ENCODE results near the gene LCN12.

The LCN12 gene

DNA sequence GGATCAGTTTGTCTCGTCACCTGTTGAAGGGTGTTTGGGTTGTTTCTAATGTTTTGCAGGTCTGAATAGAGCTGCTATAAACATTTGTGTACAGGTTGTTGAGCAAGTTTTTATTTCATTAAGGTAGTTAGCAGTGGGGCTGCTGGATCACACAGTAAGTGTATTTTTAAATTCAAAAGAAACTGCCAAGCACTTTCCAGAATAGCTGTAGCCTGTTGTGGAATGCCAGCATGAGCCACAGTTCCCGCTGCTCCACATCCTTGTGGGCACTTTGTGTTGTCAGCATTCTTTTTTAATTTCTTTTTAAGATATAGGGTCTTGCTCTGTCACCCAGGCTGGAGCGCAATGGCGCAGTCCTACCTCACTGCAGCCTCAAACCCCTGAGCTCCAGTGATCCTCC lies 22.1 kb upstream of the LCN12 start:
- no peak for TF ChIP-seq EZH2phosphoT487 (conservative IDR thresholded peaks at IDR 0.05; ENCODE audit: low read length)
- TF ChIP-seq, protein P1, sequence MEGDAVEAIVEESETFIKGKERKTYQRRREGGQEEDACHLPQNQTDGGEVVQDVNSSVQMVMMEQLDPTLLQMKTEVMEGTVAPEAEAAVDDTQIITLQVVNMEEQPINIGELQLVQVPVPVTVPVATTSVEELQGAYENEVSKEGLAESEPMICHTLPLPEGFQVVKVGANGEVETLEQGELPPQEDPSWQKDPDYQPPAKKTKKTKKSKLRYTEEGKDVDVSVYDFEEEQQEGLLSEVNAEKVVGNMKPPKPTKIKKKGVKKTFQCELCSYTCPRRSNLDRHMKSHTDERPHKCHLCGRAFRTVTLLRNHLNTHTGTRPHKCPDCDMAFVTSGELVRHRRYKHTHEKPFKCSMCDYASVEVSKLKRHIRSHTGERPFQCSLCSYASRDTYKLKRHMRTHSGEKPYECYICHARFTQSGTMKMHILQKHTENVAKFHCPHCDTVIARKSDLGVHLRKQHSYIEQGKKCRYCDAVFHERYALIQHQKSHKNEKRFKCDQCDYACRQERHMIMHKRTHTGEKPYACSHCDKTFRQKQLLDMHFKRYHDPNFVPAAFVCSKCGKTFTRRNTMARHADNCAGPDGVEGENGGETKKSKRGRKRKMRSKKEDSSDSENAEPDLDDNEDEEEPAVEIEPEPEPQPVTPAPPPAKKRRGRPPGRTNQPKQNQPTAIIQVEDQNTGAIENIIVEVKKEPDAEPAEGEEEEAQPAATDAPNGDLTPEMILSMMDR (IDR thresholded peaks at IDR 0.05; ENCODE audit: insufficient read depth, low read length, poor library complexity, severe bottlenecking): no peak
- Histone ChIP-seq H3K9ac (ENCODE audit: low read length) (no peak overlapping the region), H3K9me3 (ENCODE audit: insufficient read depth, low read length) (no peaks in the 10 kb centered on the region), H3K9me2 (replicated peaks; ENCODE audit: insufficient read depth, low read length) (no peaks in the 10 kb centered on the region), H3K79me2 (ENCODE audit: insufficient read depth, low read length) (no peaks in the 10 kb centered on the region), H3K27me3 (ENCODE audit: low read length) (no peaks in the 10 kb centered on the region), H3K4me3 (ENCODE audit: insufficient read depth, low read length, poor library complexity, severe bottlenecking) (no peak overlapping the region), H3K4me2 (ENCODE audit: low read depth, low read length, poor library complexity, severe bottlenecking) (no peak overlapping the region), H4K20me1 (ENCODE audit: low read depth, low read length) (no peaks in the 10 kb centered on the region), H3K36me3 (ENCODE audit: low read length) (no peaks in the 10 kb centered on the region), H3K27ac (ENCODE audit: low read depth, low read length) (no peak overlapping the region), H2AFZ (ENCODE audit: low read depth, low read length, severe bottlenecking) (no peak overlapping the region), H3F3A (ENCODE audit: insufficient read depth) (0 out of 2 replicates have a peak, but pooled peaks cover 4% of the 10 kb centered on the region)

DNA sequence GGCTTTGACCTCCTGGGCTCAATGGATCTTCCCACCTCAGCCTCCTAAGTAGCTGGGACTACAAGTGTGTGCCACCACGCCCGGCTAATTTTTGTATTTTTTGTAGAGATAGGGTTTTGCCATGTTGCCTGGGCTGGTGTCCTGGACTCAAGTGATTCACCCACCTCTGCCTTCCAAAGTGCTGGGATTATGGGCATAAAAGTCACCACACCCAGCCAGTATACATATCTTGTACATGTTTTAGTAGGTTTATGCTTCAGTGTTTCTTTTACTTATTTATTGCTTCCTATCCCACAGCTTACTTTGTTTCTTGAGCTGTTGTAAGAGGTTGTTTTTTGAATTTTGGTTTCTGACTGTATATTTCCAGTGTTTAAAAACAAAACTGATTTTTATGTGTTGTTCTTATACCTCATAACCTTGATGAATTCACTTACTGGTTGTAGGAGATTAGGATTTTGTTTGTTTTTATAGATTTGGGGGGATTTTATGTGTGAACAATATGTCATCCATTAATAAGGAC lies 20.4 kb upstream of the LCN12 start:
- no peak overlapping the region for H3K9ac ChIP-seq (ENCODE audit: low read length)
- TF ChIP-seq, protein P1 (IDR thresholded peaks at IDR 0.05; ENCODE audit: insufficient read depth, low read length, poor library complexity, severe bottlenecking): no peak
- TF ChIP-seq EZH2phosphoT487 (conservative IDR thresholded peaks at IDR 0.05; ENCODE audit: low read length): no peak
- H2AFZ ChIP-seq (ENCODE audit: low read depth, low read length, severe bottlenecking): no peak overlapping the region
- H3K9me3 ChIP-seq (ENCODE audit: insufficient read depth, low read length): no peaks in the 10 kb centered on the region
- no peak overlapping the region for H3K4me2 ChIP-seq (ENCODE audit: low read depth, low read length, poor library complexity, severe bottlenecking)
- peaks cover 13% of the 10 kb centered on the region; the same call in 1 of the 2 replicates for H3F3A ChIP-seq (ENCODE audit: insufficient read depth)
- H3K36me3 ChIP-seq (ENCODE audit: low read length): no peaks in the 10 kb centered on the region
- no peaks in the 10 kb centered on the region for H4K20me1 ChIP-seq (ENCODE audit: low read depth, low read length)
- no peaks in the 10 kb centered on the region for H3K27me3 ChIP-seq (ENCODE audit: low read length)
- H3K79me2 ChIP-seq (ENCODE audit: insufficient read depth, low read length): no peaks in the 10 kb centered on the region
- H3K4me3 ChIP-seq (ENCODE audit: insufficient read depth, low read length, poor library complexity, severe bottlenecking): no peak overlapping the region
- no peak overlapping the region for H3K27ac ChIP-seq (ENCODE audit: low read depth, low read length)
- H3K9me2 ChIP-seq (replicated peaks; ENCODE audit: insufficient read depth, low read length): no peaks in the 10 kb centered on the region

DNA sequence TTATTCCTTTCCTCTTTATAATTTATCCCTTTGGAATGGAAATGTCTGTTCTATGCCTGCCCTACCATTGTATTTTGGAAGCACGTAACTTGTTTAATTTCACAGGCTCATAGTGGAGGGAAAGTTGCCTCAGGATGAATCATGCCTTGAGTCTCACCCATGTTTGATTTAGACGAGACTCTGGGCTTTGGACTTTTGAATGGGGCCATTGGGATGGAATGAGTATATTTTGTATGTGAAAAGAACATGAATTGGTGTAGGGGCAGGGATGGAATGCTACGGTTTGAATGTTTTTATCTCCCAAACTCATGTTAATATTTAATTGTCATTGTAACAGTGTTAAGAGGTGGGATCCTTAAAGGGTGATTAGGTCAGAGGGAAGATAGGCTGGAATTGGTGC lies 17.8 kb upstream of the LCN12 start:
- TF ChIP-seq, protein P1 (IDR thresholded peaks at IDR 0.05; ENCODE audit: insufficient read depth, low read length, poor library complexity, severe bottlenecking): no peak
- no peak for TF ChIP-seq EZH2phosphoT487 (conservative IDR thresholded peaks at IDR 0.05; ENCODE audit: low read length)
- Histone ChIP-seq H4K20me1 (ENCODE audit: low read depth, low read length) (no peaks in the 10 kb centered on the region), H3K27ac (ENCODE audit: low read depth, low read length) (no peak overlapping the region), H3K4me3 (ENCODE audit: insufficient read depth, low read length, poor library complexity, severe bottlenecking) (no peak overlapping the region), H3K4me2 (ENCODE audit: low read depth, low read length, poor library complexity, severe bottlenecking) (no peak overlapping the region), H3K9me3 (ENCODE audit: insufficient read depth, low read length) (no peaks in the 10 kb centered on the region), H3K9ac (ENCODE audit: low read length) (no peak overlapping the region), H2AFZ (ENCODE audit: low read depth, low read length, severe bottlenecking) (no peak overlapping the region), H3F3A (ENCODE audit: insufficient read depth) (peaks cover 14% of the 10 kb centered on the region), H3K9me2 (replicated peaks; ENCODE audit: insufficient read depth, low read length) (no peaks in the 10 kb centered on the region), H3K27me3 (ENCODE audit: low read length) (no peaks in the 10 kb centered on the region), H3K36me3 (ENCODE audit: low read length) (no peaks in the 10 kb centered on the region), H3K79me2 (ENCODE audit: insufficient read depth, low read length) (no peaks in the 10 kb centered on the region)

All from SU-DHL-6 (cell line).